ENCODE results near the gene MAPK12.
A peak's percentile ranks its signal among the peaks of the same experiment; 100 is the strongest.

The MAPK12 gene

DNA sequence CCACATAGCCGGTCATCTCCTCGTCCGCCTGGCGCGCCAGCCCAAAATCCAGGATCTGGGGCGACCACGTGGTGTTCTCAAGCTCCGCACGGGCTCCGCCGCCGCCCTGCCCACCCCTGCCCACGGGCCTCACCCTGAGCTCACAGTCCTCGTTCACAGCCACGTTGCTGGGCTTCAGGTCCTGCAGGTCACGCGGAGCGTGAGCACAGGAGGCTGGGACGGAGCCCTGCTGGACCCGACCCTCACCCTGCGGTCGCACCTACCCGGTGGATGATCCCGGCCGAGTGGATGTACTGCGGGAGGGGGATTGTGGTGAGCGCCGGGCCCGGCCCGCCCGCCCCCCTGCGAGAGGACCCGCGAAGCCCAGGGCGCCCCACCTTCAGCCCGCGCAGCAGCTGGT lies 5.5 kb upstream of the MAPK12 start:
- no peak overlapping the region for H3K4me3 ChIP-seq (ENCODE audit: low read depth, low read length)

DNA sequence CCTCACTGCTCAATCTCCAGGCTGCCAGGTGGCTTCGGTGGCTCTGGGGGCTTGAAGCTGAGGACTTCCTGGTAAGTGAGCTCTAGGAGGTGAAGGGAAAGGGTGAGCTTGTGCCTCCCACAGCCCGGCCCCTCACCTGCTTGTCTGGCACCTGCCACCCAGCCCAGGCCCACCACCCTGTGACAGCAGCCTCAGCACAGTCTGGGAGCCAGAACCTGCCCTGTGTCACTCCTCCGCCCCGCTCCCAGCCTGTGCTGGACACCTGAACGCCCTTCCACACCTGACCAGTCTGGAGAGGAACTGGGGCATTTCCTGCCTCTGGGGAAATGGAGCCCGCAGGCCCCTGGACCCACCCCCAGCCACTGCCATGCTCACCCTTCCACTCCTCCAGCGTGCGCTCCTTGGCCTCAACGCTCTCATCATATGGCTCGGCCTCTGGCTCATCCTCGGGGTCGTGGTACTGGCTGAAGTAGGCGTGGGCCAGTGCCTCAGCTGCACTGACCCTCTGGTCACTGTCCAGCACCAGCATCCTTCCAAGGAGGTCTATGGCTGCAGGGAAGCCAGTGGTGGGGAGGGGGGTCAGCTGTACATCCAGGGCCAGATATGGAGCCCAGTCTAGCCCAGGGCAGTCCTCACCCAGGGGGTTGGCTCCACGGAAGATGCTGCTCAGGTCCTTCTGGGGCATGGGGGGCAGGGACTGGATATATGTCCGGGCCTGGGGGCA lies 3.6 kb upstream of the MAPK12 start:
- DNase-seq (ENCODE audit: low read depth): no peak
- H3K4me3 ChIP-seq (ENCODE audit: low read depth, low read length): no peak overlapping the region
- TF ChIP-seq CTCF (IDR thresholded peaks at IDR 0.05; ENCODE audit: insufficient read depth, low read depth, low read length, missing control alignments): no peak

More for the DNA sequence above, 5.5 kb upstream of the MAPK12 start:
- DNase-seq (ENCODE audit: low read depth): no peak
- no peak for TF ChIP-seq CTCF (IDR thresholded peaks at IDR 0.05; ENCODE audit: insufficient read depth, low read depth, low read length, missing control alignments)

DNA sequence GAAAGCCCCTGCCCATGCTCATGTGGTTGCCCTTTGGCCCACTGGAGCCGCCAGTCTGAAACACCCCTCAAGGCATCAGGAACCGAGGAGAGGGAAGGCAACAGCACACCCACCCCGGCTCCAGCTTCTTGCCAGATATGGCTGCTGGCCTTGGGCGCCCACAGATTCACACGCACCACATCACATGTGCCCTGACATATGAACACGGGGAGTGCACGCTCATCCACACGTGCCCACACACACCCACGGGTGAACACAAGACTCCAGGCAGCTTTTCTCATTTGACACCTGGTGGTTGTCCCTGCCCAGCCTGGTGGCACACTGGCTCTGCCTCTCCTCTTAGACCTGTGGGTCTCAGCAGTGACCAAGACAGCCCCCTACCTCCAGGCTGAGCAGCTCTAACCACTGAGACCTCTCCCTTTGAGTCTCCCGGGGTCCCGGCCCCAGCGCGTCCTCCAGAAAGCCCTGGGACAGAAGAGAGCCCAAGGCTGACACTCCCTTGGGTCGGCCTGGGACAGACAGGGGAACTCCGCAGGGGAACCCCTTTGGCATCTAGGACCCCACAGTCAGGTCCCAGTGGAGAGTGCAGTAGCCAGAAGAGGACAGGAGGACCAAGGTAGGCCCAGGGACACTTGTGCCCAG lies 2.7 kb upstream of the MAPK12 start:
- no peak overlapping the region for H3K4me3 ChIP-seq (ENCODE audit: low read depth, low read length)
- no peak for TF ChIP-seq CTCF (IDR thresholded peaks at IDR 0.05; ENCODE audit: insufficient read depth, low read depth, low read length, missing control alignments)
- DNase-seq (ENCODE audit: low read depth): no peak

DNA sequence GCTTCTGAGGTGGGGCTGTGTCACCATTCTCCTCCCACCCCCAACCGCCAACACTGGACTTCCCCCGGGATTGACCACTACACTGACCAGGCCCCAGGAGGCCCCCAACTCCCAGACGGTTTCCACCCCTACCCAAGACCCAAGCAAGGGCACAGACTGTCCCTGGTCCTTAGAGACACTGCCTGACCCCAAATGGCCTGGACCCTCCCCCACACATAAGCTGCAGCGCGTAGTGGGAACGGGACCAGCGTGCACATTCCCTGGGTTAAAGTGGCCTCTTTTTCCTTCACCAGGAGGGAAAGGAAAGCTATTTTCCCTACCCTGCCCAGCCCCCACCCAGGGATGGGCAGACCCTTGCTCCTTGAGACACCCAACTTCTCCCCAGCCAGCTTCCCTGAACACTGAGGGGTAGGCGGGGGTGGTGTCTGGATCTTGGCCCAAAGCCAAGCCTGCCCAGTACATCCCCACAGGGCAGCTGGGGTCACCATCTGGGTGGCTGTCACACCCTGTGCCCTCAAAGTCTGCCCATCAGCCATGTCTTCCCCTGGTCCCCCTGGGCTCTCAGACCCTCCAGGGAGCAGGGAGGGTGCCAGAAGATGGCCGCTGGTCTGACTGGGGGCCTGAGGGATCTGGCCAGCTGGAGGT lies 1.6 kb upstream of the MAPK12 start:
- DNase-seq (ENCODE audit: low read depth): no peak
- TF ChIP-seq CTCF (IDR thresholded peaks at IDR 0.05; ENCODE audit: insufficient read depth, low read depth, low read length, missing control alignments): no peak
- H3K4me3 ChIP-seq (ENCODE audit: low read depth, low read length): no peak overlapping the region

DNA sequence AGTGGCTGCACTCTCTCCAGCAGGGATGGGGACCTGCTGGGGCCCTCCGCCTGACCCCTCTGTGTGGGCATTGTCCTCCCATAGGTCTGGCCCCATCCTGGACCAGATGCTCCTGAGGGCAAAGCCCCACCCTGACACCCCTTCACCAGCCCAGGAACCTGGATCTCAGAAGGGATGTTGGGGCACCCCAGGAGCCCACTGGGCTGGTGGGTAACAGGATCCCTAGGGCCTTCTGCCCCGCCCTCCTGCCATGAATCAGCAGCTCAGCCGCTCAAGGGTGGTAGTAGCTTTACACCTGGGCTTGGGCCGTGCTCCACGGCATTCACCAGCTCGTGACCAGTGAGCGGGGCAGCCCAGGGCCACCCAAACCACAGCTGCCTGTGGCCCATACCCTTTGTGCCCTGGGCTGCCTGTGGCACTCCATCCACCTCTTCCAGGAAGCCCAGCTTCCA lies 1.0 kb upstream of the MAPK12 start:
- no peak for DNase-seq (ENCODE audit: low read depth)
- no peak overlapping the region for H3K4me3 ChIP-seq (ENCODE audit: low read depth, low read length)
- no peak for TF ChIP-seq CTCF (IDR thresholded peaks at IDR 0.05; ENCODE audit: insufficient read depth, low read depth, low read length, missing control alignments)

DNA sequence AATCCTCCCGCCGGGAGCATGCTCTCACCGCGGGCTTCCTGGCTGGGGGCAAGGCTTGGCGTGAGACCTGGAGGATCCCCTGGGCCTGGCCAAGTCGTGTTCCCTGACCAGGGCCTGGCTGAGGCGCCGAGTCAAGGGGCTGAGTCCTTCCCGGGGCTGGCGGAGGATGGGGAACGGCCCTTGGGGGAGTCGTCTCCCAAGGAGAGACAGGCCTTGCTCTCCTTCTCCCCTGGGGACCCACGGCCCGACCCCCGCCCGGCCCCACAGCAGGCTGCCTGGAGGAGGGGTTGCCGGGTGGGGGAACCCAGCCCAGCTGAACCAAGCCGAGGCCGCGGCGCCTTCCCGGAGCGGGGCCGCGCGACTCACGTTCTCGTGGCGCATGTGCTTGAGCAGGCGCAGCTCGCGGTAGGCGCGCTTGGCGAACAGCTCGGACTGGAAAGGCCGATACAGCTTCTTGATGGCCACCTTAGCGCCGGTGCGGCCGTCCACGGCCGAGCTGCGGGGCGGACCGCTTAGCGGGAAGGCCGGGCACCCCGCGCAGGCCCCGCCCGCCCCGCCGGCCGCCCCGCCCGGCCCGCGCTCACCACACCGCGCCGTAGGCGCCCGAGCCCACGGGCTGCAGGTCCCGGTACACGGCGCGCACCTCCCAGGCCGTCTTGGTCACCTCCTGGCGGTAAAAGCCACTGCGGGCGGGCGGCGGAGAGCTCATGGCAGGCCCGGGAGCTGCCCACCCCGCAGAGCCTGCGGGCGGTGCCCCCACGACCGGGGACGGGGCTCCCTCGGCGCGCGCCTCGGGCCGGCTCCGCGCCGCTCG lies 475 bp downstream of the MAPK12 start:
- H3K4me3 ChIP-seq (ENCODE audit: low read depth, low read length): peak overlapping the region; percentile 80
- TF ChIP-seq CTCF (IDR thresholded peaks at IDR 0.05; ENCODE audit: insufficient read depth, low read depth, low read length, missing control alignments): no peak
- DNase-seq (ENCODE audit: low read depth): peak; percentile 75

Data from GM12865 (cell line).